Sciatic nerve (tissue), 2 donors: ENCODE measurements around the gene GOLGA2. TPM values are rescaled to one million over a fixed set of nuclear protein-coding genes. Genes with fewer than 3 reads are reported as not detected.
A peak's percentile ranks its signal among the peaks of the same experiment; 100 is the strongest.

ENCODE experiments used
- ATAC-seq: fragments of 200-7000 bp; cut with Tn5 transposase; one replicate; pipeline ENCODE4 v1.9.1; 2020; ENCODE audit warnings: mild to moderate bottlenecking, moderate library complexity
- DNase-seq: peaks from one replicate; pipeline ENCODE4 v3.0.0-alpha.2; 2020; ENCODE audit warnings: low spot score
- intact Hi-C: fragments of 100-400 bp; cut with DNase I; formaldehyde crosslinking; loops from one replicate; pipeline ENCODE4 v1.14.2; 2022
- total RNA-seq: library from RNA; stranded (reverse); fragmentation: NEBNext Ultra II Directional; extraction: Animal tissue kit (Norgen Biotek cat#: 25700); gene quantifications from one replicate; pipeline ENCODE4 v1.2.1, GENCODE V29; 2021
- donor health status: DM: no; HTN: no; CAD: no.
- donor health status: DM: no; HTN: no; CAD: no.

GOLGA2 gene
- total RNA-seq, 1 donor from 2014 or later: 119 TPM

DNA sequence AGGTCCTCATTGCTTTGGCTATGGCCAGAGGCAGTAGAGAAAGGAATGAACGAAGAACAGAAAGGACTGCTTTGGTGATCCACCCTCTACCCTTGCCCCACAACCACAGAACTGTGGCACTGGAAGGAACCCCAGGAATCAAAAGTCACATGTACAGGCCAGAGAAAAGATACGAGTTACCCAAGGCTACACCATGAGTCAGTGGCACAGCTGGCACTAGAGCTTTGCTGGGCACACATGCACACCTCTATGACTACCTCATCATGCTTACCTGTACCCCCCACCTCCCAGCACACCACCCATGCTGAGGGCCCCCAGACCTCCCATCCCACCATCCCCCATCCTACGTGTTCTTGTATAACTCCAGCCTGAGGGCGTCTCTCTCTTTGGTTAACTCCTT is 13.1 kb downstream of the GOLGA2 start:
- DNase-seq: no peak
- no peak for ATAC-seq
- intact Hi-C loops: no loop called here

DNA sequence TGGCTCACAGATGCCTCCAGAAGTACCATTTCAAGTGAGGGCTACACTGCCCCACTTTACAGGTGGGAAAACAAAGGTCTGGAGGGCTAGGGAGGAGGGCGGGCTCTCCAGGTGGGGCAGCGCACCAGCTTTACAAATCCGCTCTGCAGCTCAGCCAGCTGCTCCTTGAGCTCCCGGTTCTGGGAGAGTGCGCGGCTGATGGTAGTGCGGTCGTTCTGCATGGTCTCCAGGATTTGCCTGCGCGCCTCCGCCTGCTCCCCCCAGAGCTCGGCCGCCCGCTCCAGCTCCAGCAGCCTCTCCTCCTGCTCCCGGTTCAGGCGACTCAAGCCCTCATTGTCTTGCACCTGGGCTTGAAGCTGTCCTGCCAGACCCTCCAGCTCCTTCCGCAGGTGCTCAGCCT is 15.5 kb downstream of the GOLGA2 start:
- intact Hi-C loops: no loop called here
- ATAC-seq (no peak), DNase-seq (no peak)

DNA sequence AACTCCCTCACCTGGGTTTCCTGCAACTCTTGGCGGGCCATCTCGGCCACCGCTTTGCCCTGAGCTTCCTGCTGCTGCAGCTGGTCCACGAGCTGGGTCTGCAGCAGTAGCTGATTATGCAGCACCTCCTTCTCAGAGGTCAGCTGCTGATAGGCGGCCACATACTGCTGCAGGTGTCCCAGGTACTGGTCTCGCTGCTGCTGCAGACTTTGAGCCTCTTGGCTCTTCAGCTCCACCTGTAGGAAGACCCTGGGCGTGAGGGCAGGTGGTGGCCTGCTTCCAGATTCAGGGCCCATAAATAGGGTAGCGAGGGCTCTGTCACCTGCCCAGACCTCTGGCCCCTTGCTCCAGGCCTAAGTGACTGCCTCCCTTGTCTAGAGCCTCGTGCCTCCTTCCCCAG is 16.7 kb downstream of the GOLGA2 start:
- ATAC-seq (no peak), DNase-seq (no peak)
- intact Hi-C loops: no loop called here

DNA sequence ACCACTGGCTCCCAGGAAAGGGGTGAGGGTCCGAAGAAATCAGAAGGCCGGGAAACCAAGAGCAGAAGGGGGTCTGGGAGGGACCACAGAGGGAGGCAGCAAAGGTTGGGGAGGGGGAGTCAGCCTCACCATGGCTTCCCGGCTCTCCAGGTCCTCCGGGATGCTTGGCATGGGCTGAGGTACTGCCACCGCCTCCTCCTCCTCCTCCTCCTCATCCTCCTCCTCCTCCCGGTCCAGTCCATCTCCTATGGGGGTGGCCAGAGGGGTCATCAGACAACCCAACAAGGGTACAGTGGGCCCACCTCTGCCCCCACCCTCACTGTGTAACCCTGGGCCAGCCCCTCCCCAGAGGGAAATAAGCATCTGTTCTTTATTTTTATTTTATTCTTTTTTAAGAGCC is 17.5 kb downstream of the GOLGA2 start:
- DNase-seq: no peak
- no peak for ATAC-seq
- intact Hi-C loops: no loop called here

GRCh38 chr9:128257907-128258306 is 17.9 kb downstream of the GOLGA2 start:
- ATAC-seq: no peak
- intact Hi-C loops: no loop called here
- no peak for DNase-seq

GRCh38 chr9:128257086-128257825 is 18.6 kb downstream of the GOLGA2 start:
- intact Hi-C loops: no loop called here
- ATAC-seq: no peak

DNA sequence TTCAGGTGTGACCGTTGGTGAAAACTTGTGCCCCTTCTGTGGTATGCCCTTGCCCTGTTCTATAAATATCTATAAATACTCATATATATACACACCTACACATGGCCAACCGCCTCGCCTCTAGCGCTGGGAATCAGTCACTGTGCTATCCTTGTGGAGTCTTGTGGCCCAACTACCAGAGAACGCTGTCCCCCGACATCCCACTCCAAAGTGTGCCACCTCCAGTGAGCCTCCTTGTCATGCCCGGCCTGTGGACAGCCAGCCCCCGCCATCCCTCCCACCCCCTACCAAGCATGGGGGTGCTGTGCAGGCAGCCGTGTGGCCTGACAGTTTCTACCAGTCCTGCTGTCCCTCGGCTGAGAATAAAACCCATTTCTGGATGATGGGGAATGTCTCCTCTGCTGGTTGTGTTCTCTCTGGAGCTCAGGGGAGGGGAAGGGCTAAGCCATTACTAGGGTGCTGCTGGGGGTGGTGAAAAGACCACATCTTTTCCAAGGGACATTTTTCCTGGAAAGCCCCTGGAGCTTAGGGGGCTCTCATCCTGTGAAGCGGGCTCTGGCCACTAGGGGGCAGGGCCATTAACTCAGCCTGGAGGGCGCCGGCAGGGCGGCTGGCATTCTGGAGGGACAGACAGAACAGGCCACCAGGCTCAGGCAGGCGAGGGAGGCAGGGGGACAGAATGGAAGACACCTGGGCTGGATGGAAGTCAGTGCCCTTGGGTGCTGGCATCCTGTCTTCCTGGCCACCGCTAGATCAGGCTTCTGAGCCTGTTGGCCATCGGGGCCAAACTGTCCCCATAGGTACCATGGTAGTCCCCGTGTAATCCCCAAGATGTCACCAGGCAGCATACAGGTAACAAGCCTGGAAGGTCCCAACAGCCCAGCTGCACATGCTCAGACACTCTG is 20.7 kb downstream of the GOLGA2 start:
- DNase-seq: peak; percentile 79
- intact Hi-C loops: no loop called here
- peak; percentile 50 for ATAC-seq

More at GRCh38 chr9:128257086-128257825, 18.6 kb downstream of the GOLGA2 start:
- no peak for DNase-seq

- intact Hi-C loops: no loop called here
- DNase-seq (no peak), ATAC-seq (no peak)
Observed at GRCh38 chr9:128254362-128254761, 21.4 kb downstream of the GOLGA2 start.

GRCh38 chr9:128253991-128254346 is 21.8 kb downstream of the GOLGA2 start:
- ATAC-seq (no peak), DNase-seq (no peak)
- intact Hi-C loops: no loop called here

DNA sequence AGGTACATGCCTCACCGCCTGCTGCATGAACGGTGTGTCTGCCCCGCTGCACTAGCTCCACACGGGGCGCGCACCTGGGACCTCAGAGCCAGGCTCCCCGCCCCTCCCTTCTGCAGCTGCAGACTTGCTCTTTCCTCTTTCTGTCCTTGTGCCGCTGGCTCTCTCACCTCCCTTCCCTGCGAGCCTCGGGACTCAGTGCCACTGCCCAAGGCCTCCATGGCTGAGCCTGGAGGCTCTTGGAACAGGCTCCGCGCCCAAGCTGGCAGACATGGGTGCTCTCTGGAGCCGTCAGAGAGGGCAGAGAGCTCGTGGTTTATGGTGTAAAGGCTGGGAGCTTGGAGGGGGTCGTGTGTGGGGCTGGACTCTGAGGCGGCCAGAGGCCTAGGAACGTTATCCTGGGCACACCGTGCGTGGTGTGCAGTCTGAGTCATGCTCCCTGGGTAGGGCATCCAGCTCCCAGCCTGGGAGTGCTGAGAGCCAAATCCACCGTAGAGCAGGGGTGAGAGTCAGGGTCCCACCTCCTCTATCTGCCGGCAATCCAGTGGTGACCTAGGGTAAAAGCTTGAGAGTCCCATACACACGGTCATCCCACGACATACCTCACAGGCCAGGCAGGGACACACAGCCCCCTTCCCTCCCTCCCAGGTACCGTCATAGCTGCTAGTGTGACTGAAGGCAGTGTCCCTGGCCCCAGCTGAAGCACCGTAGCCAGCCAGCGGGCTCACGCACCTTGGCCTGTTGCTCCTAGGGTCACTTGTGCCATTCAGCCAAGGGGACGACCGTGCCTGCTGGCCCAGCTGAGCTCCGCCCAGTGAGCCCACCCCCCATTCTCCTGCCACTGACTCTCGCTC is 22.4 kb downstream of the GOLGA2 start:
- intact Hi-C loops: no loop called here
- no peak for DNase-seq
- ATAC-seq: no peak

GRCh38 chr9:128252317-128253139 is 23.3 kb downstream of the GOLGA2 start:
- DNase-seq: peak; percentile 57
- intact Hi-C loops: no loop called here
- ATAC-seq: no peak

- intact Hi-C loops: no loop called here
- ATAC-seq: peak; percentile 70
- no peak for DNase-seq
Observed at GRCh38 chr9:128251732-128252100, 24.1 kb downstream of the GOLGA2 start.

DNA sequence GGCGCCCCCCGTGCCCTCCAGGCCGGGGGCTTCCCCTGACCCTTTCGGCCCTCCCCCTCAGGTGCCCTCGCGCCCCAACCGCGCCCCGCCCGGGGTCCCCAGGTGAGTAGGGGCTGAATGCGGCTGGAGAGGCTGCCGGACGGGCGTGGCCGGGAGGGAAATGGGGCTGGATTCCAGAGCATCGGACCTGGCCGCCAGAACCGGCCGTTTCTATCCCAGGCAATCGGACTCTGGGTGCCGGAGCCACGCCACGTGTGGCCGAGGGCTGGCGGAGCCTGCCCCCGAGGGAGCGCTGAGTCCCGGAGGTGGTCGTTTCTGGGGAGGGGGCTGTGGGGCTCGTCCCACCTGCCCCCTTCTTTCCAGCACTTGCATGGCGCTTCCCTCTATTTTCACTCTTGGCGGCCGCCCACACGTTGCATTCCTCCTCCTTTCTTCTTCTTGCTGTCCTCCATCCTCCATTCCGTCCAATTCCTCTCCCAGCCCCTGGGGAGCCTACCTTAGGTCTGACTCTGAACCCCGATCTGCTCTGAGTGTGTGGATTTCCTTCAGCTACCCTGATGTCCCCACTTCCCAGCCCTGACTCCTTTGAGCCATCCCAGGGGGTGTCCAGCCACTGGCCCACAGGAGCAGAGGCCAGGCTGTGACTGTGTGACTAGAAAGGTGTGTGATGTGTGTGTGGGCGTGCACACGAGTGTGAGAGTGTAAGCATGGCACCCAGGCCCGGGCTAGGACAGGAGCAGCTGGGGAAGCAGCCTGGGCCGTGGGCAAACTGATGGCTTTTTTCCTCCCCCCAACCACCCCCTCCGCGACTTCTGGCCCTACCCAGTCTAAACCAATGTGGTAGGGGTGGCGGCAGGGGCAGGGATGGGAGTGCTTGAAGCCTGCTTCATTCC is 24.7 kb downstream of the GOLGA2 start:
- ATAC-seq (no peak), DNase-seq (peak; percentile 56)
- intact Hi-C loops: no loop called here

DNA sequence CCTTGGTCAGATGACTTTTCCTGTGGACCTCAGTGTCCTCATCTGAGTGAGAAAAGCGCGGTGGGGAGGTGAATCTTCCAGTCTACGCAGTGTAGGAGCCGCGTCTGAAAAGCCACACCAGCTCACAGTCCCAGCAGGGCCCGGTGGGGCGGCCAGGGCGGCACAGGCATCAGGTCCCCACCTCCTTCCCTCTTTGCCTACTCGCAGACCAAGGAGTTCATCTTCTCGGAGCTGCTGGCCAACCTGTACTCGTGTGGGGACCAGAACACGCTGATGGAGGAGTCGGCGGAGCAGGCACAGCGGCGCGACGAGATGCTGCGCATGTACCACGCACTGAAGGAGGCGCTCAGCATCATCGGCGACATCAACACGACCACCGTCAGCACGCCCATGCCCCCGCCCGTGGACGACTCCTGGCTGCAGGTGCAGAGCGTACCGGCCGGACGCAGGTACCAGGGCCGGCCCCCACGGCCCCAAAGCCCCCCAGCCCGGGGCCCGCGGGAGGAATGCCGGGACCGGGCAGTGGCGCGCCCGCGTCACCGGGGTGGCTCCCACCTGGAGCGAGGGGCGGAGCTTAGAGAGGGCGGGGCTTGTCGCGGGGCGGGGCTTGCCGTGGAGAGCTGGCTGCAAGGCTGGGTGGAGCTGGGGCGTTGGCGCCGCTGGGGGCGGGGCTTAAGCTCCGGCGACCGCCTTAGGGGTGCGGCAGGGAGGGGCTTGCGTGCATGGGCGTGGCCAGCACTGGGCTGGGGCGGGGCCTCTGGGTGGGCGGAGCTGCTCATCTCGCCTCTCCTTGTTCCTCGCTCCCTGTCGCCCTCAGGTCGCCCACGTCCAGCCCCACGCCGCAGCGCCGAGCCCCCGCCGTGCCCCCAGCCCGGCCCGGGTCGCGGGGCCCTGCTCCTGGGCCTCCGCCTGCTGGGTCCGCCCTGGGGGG is 25.6 kb downstream of the GOLGA2 start:
- DNase-seq (peak; percentile 93), ATAC-seq (peak; percentile 83)
- intact Hi-C loops: no loop called here

- ATAC-seq (no peak), DNase-seq (no peak)
- intact Hi-C loops: no loop called here
Observed at GRCh38 chr9:128249558-128249907, 26.3 kb downstream of the GOLGA2 start.

GRCh38 chr9:128247226-128247803 is 28.5 kb downstream of the GOLGA2 start:
- intact Hi-C loops: no loop called here
- ATAC-seq (no peak), DNase-seq (no peak)
